Measurements from ENCODE around the gene PIK3AP1.

PIK3AP1 gene

DNA sequence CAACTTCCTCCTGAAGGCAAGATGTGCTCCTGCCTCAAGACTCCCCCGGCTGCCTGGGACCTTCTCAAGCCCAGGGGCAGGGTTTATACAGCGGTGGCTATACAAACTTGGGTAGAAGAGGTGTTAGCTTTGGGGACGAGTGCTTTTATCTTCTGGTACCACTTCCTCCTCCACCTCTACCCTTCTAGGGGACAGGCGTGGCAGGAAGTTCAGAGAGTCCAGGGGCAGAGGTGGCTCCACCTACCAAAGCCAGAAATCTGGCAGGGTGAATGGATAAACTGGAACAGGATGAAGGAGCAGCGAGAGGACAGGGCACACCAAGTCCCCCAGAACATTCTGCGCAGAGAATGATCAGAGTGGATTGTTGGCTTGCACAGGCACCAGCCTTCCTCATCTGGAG is 109.5 kb downstream of the PIK3AP1 start:
- no peaks in the 10 kb centered on the region for H3K36me3 ChIP-seq (ENCODE audit: insufficient read depth, low read length)
- peaks cover 24% of the 10 kb centered on the region for H3K4me1 ChIP-seq (ENCODE audit: control insufficient read depth, insufficient read depth, low read length, unreplicated experiment)
- peaks cover 17% of the 10 kb centered on the region for H3K27me3 ChIP-seq (ENCODE audit: insufficient read depth, low read length)
- no peak overlapping the region for H3K4me3 ChIP-seq (ENCODE audit: low read depth, low read length)
- no peaks in the 10 kb centered on the region for H3K79me2 ChIP-seq (ENCODE audit: control insufficient read depth, insufficient read depth, low read length, unreplicated experiment)
- no peak overlapping the region for H2AFZ ChIP-seq (ENCODE audit: low read length, unreplicated experiment)
- H3K27ac ChIP-seq (ENCODE audit: low read depth, low read length) = no peak overlapping the region

DNA sequence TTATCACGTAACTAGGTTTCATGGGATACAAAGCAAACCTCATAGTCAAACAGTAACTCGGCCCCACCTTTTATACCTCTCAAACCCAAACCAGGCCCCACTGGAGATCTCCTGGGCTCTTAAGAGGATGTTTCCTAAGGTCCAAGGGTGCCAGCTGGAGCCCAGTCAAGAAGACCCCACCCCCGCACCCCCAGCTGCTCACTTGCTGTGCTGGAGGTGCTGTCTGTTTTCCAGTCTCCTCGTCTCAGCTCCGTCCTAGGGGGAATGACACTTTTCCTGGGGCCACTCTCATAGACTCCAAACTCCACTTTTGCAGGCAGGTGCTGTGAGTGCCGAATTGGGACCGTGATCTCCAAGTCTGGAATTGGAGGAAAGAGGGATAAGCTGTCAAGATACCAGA is 110.8 kb downstream of the PIK3AP1 start:
- H3K79me2 ChIP-seq (ENCODE audit: control insufficient read depth, insufficient read depth, low read length, unreplicated experiment) = no peaks in the 10 kb centered on the region
- no peak overlapping the region for H3K27ac ChIP-seq (ENCODE audit: low read depth, low read length)
- H3K4me1 ChIP-seq (ENCODE audit: control insufficient read depth, insufficient read depth, low read length, unreplicated experiment) = peaks cover 19% of the 10 kb centered on the region
- peaks cover 17% of the 10 kb centered on the region for H3K27me3 ChIP-seq (ENCODE audit: insufficient read depth, low read length)
- H3K4me3 ChIP-seq (ENCODE audit: low read depth, low read length) = no peak overlapping the region
- no peak overlapping the region for H2AFZ ChIP-seq (ENCODE audit: low read length, unreplicated experiment)
- H3K36me3 ChIP-seq (ENCODE audit: insufficient read depth, low read length) = no peaks in the 10 kb centered on the region

DNA sequence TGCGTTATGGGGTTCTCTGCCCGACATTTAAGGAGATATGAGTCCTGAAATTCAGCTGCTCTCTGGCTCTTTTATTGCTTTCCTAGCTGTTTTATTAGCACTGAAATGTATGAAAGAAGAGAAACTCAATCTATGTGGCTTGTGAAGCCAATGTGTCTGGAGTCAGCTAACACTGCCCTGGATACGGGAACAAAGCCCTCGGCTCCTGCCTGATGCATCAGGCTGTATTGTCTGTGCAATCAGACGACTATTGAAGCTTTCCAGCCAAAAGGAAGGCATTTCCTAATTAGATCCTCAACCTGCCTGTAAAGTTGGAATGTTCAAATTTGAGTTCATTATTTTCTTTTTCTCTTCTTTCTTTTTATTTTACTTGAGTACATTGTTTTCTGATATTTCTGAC is 111.5 kb downstream of the PIK3AP1 start:
- Histone ChIP-seq H3K4me1 (ENCODE audit: control insufficient read depth, insufficient read depth, low read length, unreplicated experiment) (peaks cover 12% of the 10 kb centered on the region), H3K36me3 (ENCODE audit: insufficient read depth, low read length) (no peaks in the 10 kb centered on the region), H2AFZ (ENCODE audit: low read length, unreplicated experiment) (no peak overlapping the region), H3K27ac (ENCODE audit: low read depth, low read length) (no peak overlapping the region), H3K79me2 (ENCODE audit: control insufficient read depth, insufficient read depth, low read length, unreplicated experiment) (no peaks in the 10 kb centered on the region), H3K4me3 (ENCODE audit: low read depth, low read length) (no peak overlapping the region), H3K27me3 (ENCODE audit: insufficient read depth, low read length) (peaks cover 18% of the 10 kb centered on the region)

- no peak overlapping the region for H2AFZ ChIP-seq (ENCODE audit: low read length, unreplicated experiment)
- peaks cover 21% of the 10 kb centered on the region for H3K27me3 ChIP-seq (ENCODE audit: insufficient read depth, low read length)
- H3K79me2 ChIP-seq (ENCODE audit: control insufficient read depth, insufficient read depth, low read length, unreplicated experiment) = no peaks in the 10 kb centered on the region
- no peaks in the 10 kb centered on the region for H3K36me3 ChIP-seq (ENCODE audit: insufficient read depth, low read length)
- H3K4me1 ChIP-seq (ENCODE audit: control insufficient read depth, insufficient read depth, low read length, unreplicated experiment) = peaks cover 7% of the 10 kb centered on the region
- H3K4me3 ChIP-seq (ENCODE audit: low read depth, low read length) = no peak overlapping the region
- no peak overlapping the region for H3K27ac ChIP-seq (ENCODE audit: low read depth, low read length)
Observed at GRCh38 chr10:96608262-96608661, 112.1 kb downstream of the PIK3AP1 start.

DNA sequence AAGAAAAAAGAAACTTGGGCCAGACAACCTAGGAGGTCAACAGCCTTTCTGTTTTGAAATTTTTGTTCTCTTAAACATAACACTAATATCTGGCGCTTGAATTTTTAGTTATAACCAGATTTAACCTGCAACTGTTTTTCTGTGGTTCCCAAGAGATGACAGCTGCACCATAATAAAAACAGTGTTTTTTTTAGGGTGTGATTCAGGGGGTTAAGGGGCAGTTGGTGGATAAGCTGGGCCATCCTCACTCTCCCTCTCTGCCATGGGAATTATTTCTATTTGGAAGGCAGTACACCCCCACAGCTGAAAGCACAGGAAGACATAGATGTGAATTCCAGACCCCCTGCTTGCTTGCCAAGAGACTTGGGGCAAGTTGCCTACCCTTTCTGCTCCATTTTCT is 113.4 kb downstream of the PIK3AP1 start:
- Histone ChIP-seq H2AFZ (ENCODE audit: low read length, unreplicated experiment) (no peak overlapping the region), H3K36me3 (ENCODE audit: insufficient read depth, low read length) (no peaks in the 10 kb centered on the region), H3K79me2 (ENCODE audit: control insufficient read depth, insufficient read depth, low read length, unreplicated experiment) (no peaks in the 10 kb centered on the region), H3K4me3 (ENCODE audit: low read depth, low read length) (no peak overlapping the region), H3K4me1 (ENCODE audit: control insufficient read depth, insufficient read depth, low read length, unreplicated experiment) (peaks cover 6% of the 10 kb centered on the region), H3K27ac (ENCODE audit: low read depth, low read length) (no peak overlapping the region), H3K27me3 (ENCODE audit: insufficient read depth, low read length) (peaks cover 21% of the 10 kb centered on the region)

- peaks cover 6% of the 10 kb centered on the region for H3K4me1 ChIP-seq (ENCODE audit: control insufficient read depth, insufficient read depth, low read length, unreplicated experiment)
- H3K27ac ChIP-seq (ENCODE audit: low read depth, low read length) = no peak overlapping the region
- no peak overlapping the region for H3K4me3 ChIP-seq (ENCODE audit: low read depth, low read length)
- H2AFZ ChIP-seq (ENCODE audit: low read length, unreplicated experiment) = no peak overlapping the region
- H3K36me3 ChIP-seq (ENCODE audit: insufficient read depth, low read length) = no peaks in the 10 kb centered on the region
- no peaks in the 10 kb centered on the region for H3K79me2 ChIP-seq (ENCODE audit: control insufficient read depth, insufficient read depth, low read length, unreplicated experiment)
- H3K27me3 ChIP-seq (ENCODE audit: insufficient read depth, low read length) = peaks cover 21% of the 10 kb centered on the region
Observed at GRCh38 chr10:96606216-96606615, 114.1 kb downstream of the PIK3AP1 start.

DNA sequence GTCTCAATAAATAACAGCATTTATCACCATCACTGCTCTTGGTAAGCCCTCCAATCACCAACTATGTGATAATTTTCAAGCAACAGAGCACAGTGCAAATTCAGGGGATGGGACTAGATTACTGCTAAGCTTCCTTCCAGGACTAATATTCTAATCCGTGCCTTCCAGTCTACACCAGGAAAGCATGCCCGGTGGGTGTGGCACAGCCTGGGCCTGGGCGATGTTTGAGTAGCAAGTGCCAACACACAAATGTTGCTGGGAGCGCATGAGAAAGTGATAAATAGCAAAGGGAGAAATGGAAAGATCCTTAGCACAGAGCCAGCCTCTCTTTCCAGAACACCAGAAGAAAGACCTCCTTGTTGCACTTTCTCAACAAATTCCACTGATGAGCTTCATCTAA is 120.0 kb downstream of the PIK3AP1 start:
- Histone ChIP-seq H3K27ac (ENCODE audit: low read depth, low read length) (no peak overlapping the region), H3K36me3 (ENCODE audit: insufficient read depth, low read length) (no peaks in the 10 kb centered on the region), H2AFZ (ENCODE audit: low read length, unreplicated experiment) (no peak overlapping the region), H3K79me2 (ENCODE audit: control insufficient read depth, insufficient read depth, low read length, unreplicated experiment) (no peaks in the 10 kb centered on the region), H3K4me1 (ENCODE audit: control insufficient read depth, insufficient read depth, low read length, unreplicated experiment) (no peaks in the 10 kb centered on the region), H3K4me3 (ENCODE audit: low read depth, low read length) (no peak overlapping the region), H3K27me3 (ENCODE audit: insufficient read depth, low read length) (peaks cover 43% of the 10 kb centered on the region)

- no peaks in the 10 kb centered on the region for H3K4me1 ChIP-seq (ENCODE audit: control insufficient read depth, insufficient read depth, low read length, unreplicated experiment)
- H3K27ac ChIP-seq (ENCODE audit: low read depth, low read length) = no peak overlapping the region
- H3K36me3 ChIP-seq (ENCODE audit: insufficient read depth, low read length) = no peaks in the 10 kb centered on the region
- no peak overlapping the region for H3K4me3 ChIP-seq (ENCODE audit: low read depth, low read length)
- no peaks in the 10 kb centered on the region for H3K79me2 ChIP-seq (ENCODE audit: control insufficient read depth, insufficient read depth, low read length, unreplicated experiment)
- peaks cover 47% of the 10 kb centered on the region for H3K27me3 ChIP-seq (ENCODE audit: insufficient read depth, low read length)
- H2AFZ ChIP-seq (ENCODE audit: low read length, unreplicated experiment) = no peak overlapping the region
Observed at GRCh38 chr10:96598846-96599245, 121.5 kb downstream of the PIK3AP1 start.

GRCh38 chr10:96596422-96597407 is 123.6 kb downstream of the PIK3AP1 start:
- H3K36me3 ChIP-seq (ENCODE audit: insufficient read depth, low read length) = no peaks in the 10 kb centered on the region

DNA sequence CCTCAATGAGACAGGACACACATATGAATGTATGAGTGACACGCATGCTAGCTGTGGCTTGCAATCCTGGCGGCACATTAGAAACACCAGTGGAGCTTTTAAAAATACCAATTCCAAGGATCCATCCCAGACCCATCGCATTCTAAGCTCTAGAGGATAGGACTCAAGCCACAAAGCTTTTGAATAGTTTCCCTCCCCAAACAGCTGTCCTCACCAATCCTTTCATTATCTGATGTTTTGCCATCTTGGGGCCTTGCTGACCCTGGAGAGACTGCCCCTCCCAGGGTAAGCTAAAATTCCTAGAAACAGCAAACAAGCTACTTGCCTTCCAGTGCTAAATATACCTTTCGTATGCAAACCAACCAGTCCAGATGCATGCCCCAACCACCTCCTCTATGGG is 124.6 kb downstream of the PIK3AP1 start:
- H3K4me1 ChIP-seq (ENCODE audit: control insufficient read depth, insufficient read depth, low read length, unreplicated experiment) = no peaks in the 10 kb centered on the region
- H3K36me3 ChIP-seq (ENCODE audit: insufficient read depth, low read length) = no peaks in the 10 kb centered on the region
- H3K4me3 ChIP-seq (ENCODE audit: low read depth, low read length) = no peak overlapping the region

More at GRCh38 chr10:96596422-96597407, 123.6 kb downstream of the PIK3AP1 start:
- Histone ChIP-seq H2AFZ (ENCODE audit: low read length, unreplicated experiment) (no peak overlapping the region), H3K4me1 (ENCODE audit: control insufficient read depth, insufficient read depth, low read length, unreplicated experiment) (no peaks in the 10 kb centered on the region), H3K4me3 (ENCODE audit: low read depth, low read length) (no peak overlapping the region), H3K79me2 (ENCODE audit: control insufficient read depth, insufficient read depth, low read length, unreplicated experiment) (no peaks in the 10 kb centered on the region), H3K27ac (ENCODE audit: low read depth, low read length) (no peak overlapping the region), H3K27me3 (ENCODE audit: insufficient read depth, low read length) (peaks cover 44% of the 10 kb centered on the region)

GRCh38 chr10:96591946-96592345 is 128.4 kb downstream of the PIK3AP1 start:
- H3K4me3 ChIP-seq (ENCODE audit: low read depth, low read length) = no peak overlapping the region
- H3K27ac ChIP-seq (ENCODE audit: low read depth, low read length) = no peak overlapping the region
- H3K36me3 ChIP-seq (ENCODE audit: insufficient read depth, low read length) = no peaks in the 10 kb centered on the region
- H3K27me3 ChIP-seq (ENCODE audit: insufficient read depth, low read length) = peaks cover 20% of the 10 kb centered on the region
- peaks cover 16% of the 10 kb centered on the region for H3K4me1 ChIP-seq (ENCODE audit: control insufficient read depth, insufficient read depth, low read length, unreplicated experiment)
- H3K79me2 ChIP-seq (ENCODE audit: control insufficient read depth, insufficient read depth, low read length, unreplicated experiment) = peaks cover 3% of the 10 kb centered on the region
- H2AFZ ChIP-seq (ENCODE audit: low read length, unreplicated experiment) = no peak overlapping the region

More for the DNA sequence above, 124.6 kb downstream of the PIK3AP1 start:
- Histone ChIP-seq H2AFZ (ENCODE audit: low read length, unreplicated experiment) (no peak overlapping the region), H3K79me2 (ENCODE audit: control insufficient read depth, insufficient read depth, low read length, unreplicated experiment) (no peaks in the 10 kb centered on the region), H3K27me3 (ENCODE audit: insufficient read depth, low read length) (peaks cover 44% of the 10 kb centered on the region), H3K27ac (ENCODE audit: low read depth, low read length) (no peak overlapping the region)

All from ACC112 (cell line).